Measurements from ENCODE around the gene RREB1. TPM values are rescaled to one million over a fixed set of nuclear protein-coding genes. Genes with fewer than 3 reads are reported as not detected.

The RREB1 gene
- total RNA-seq, 3 donors from 2014 or later, result 64.9 to 85.9 (median 74.7) TPM

- intact Hi-C loops (cut with DNase I, micrococcal nuclease), result loop anchor here (2.0 to 10.0 kb wide), 2 partner anchors 339 kb away; no protein-coding TSS in a partner anchor
- Histone ChIP-seq H3K4me1 (ENCODE audit: low read depth) (no peaks in the 10 kb centered on the region), H3K36me3 (ENCODE audit: low read depth) (no peaks in the 10 kb centered on the region), H3K9me3 (no peaks in the 10 kb centered on the region), H3K4me3 (no peak overlapping the region)
- ATAC-seq, result no peak
- no peak for TF ChIP-seq CTCF (IDR thresholded peaks at IDR 0.05)
- no peak for DNase-seq
These were observed 168.4 kb downstream of the RREB1 start for GRCh38 chr6:7276199-7276524.

- DNase-seq (no peak), ATAC-seq (no peak)
- H3K36me3 ChIP-seq (ENCODE audit: low read depth), result no peaks in the 10 kb centered on the region
- intact Hi-C loops (cut with DNase I, micrococcal nuclease), result no loop called here
- H3K4me3 ChIP-seq, result no peak overlapping the region
- no peaks in the 10 kb centered on the region for H3K9me3 ChIP-seq
- no peaks in the 10 kb centered on the region for H3K4me1 ChIP-seq (ENCODE audit: low read depth)
- TF ChIP-seq CTCF (IDR thresholded peaks at IDR 0.05), result no peak
These were observed 174.5 kb downstream of the RREB1 start for GRCh38 chr6:7282097-7282906.

- H3K4me3 ChIP-seq, result no peak overlapping the region
- H3K9me3 ChIP-seq, result no peaks in the 10 kb centered on the region
- no peak for TF ChIP-seq CTCF (IDR thresholded peaks at IDR 0.05)
- intact Hi-C loops (cut with DNase I, micrococcal nuclease), result no loop called here
- DNase-seq (no peak), ATAC-seq (no peak)
- no peaks in the 10 kb centered on the region for H3K36me3 ChIP-seq (ENCODE audit: low read depth)
- no peaks in the 10 kb centered on the region for H3K4me1 ChIP-seq (ENCODE audit: low read depth)
These were observed 175.9 kb downstream of the RREB1 start for GRCh38 chr6:7283676-7284075.

- DNase-seq, result no peak
- no peak overlapping the region for H3K4me3 ChIP-seq
- intact Hi-C loops (cut with DNase I, micrococcal nuclease), result no loop called here
- H3K4me1 ChIP-seq (ENCODE audit: low read depth), result no peaks in the 10 kb centered on the region
- H3K9me3 ChIP-seq, result no peaks in the 10 kb centered on the region
- no peak for TF ChIP-seq CTCF (IDR thresholded peaks at IDR 0.05)
- H3K36me3 ChIP-seq (ENCODE audit: low read depth), result no peaks in the 10 kb centered on the region
- ATAC-seq, result no peak
These were observed 177.7 kb downstream of the RREB1 start for GRCh38 chr6:7285416-7285815.

GRCh38 chr6:7290079-7290478 is 182.3 kb downstream of the RREB1 start:
- ATAC-seq, result no peak
- no peak for TF ChIP-seq CTCF (IDR thresholded peaks at IDR 0.05)
- Histone ChIP-seq H3K36me3 (ENCODE audit: low read depth) (peaks cover 6% of the 10 kb centered on the region), H3K4me1 (ENCODE audit: low read depth) (no peaks in the 10 kb centered on the region), H3K9me3 (no peaks in the 10 kb centered on the region), H3K4me3 (no peak overlapping the region)
- no peak for DNase-seq
- intact Hi-C loops (cut with DNase I, micrococcal nuclease), result no loop called here

Measured in mucosa of descending colon (tissue), 3 donors.